Left cardiac atrium (tissue), 4 donors: ENCODE results near the gene GID4. TPM values are rescaled to one million over a fixed set of nuclear protein-coding genes. Genes with fewer than 3 reads are reported as not detected.

Experiments used
- ATAC-seq, 2 donors: fragments of 200-7000 bp; cut with Tn5 transposase; one replicate each; pipeline ENCODE4 v1.9.1; 2020; ENCODE audit warnings: mild to moderate bottlenecking in 2 of 2, moderate library complexity in 2 of 2
- DNase-seq: peaks from one replicate; pipeline ENCODE4 v3.0.0-alpha.2; 2020
- intact Hi-C, 2 donors: fragments of 100-400 bp; cut with DNase I; formaldehyde crosslinking; loops; one replicate each; pipeline versions ENCODE4 v1.14.1 to v1.15.1; 2022 to 2023
- total RNA-seq, 2 donors: library from RNA; stranded (reverse); fragmentation: NEBNext Ultra II Directional; extraction: Animal tissue kit (Norgen Biotek cat#: 25700); gene quantifications; one replicate each; pipeline ENCODE4 v1.2.1, GENCODE V29; 2021
- donor health status: DM: no; HTN: yes; CAD: no.
- donor health status: DM: no; HTN: yes; CAD: no; lungs with severe emphysema.
- donor health status: DM: yes; HTN: yes; CAD: no.
- donor health status: Dilated cardiomyopathy.

Gene GID4
- total RNA-seq, 2 donors from 2014 or later = 14.6 to 15.1 TPM

DNA sequence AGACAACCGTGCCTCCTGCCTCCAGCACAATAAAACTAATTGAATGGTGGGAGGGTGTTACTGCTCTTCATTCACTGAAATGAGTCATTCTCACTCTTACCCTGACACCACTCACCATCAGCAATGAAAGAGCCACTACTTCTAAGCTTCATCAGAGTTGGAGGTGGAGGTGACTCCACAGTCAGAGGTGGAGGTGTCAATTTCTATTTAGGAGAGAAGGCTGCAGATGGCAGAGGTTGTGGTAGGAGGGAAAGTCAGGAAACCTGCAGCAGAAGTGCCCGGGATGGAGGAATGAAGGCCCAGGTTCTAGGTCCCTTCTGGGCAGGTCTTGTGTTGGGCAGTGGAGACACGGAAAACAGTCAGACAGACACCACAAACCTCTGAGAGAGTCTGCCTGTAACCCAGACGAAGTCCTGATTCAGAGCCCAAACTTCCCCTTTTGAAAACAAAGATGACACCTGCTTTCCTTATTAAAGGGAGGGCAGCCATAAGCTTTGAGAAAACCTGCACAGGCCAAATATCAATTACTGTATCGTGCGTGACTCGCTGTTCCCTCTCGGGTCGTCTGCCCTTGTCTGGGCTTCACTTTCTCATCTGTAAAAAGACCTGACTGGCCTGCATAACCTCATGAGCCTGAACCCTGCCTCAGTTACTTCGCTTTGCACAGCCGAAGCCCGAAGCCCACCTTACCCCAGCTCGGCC, 908 bp upstream of the GID4 start:
- intact Hi-C loops = loop anchor here (5.0 to 10.0 kb wide), 5 partner anchors 113 to 361 kb away; no protein-coding TSS in a partner anchor
- DNase-seq (no peak), ATAC-seq (no peak)

DNA sequence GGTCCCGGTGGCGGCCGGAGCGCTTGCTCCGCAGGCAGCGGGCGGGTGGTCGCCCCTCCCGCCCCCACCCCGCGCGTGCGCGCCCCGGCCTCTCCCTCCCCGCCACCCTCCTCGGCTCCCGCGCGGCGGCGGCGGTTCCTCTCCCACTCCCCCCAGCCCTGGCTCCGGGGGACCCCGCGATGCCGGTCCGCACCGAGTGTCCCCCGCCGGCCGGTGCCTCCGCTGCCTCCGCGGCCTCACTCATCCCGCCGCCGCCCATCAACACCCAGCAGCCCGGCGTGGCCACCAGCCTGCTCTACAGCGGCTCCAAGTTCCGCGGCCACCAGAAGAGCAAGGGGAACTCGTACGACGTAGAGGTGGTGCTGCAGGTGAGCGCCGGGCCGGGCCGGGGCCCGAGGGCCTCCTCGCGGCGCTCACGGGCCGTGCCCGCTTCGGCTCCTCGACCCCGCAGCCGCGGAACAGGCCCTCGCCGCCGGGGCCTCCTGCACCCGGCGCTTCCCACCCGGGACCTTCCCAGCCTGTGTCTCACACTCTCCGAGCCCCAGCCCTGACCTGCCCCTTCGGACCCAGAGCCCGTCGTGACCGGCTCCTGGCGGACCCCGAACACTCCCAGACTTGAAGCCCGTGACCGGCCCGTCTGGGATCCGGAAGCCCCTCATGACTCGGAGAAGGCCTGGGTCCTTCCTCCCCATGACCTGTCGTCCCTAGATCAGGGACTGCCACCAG, 490 bp downstream of the GID4 start:
- intact Hi-C loops = loop anchor here (5.0 to 10.0 kb wide), 5 partner anchors 115 to 362 kb away; no protein-coding TSS in a partner anchor
- ATAC-seq (peak; percentile 49 to 67), DNase-seq (peak; percentile 35)

GRCh38 chr17:18040261-18040858, 1.2 kb downstream of the GID4 start:
- intact Hi-C loops = no loop called here
- ATAC-seq = no peak

GRCh38 chr17:18041776-18042175, 2.6 kb downstream of the GID4 start:
- ATAC-seq (no peak), DNase-seq (no peak)
- intact Hi-C loops = no loop called here

More at GRCh38 chr17:18040261-18040858, 1.2 kb downstream of the GID4 start:
- no peak for DNase-seq

GRCh38 chr17:18042983-18043382, 3.8 kb downstream of the GID4 start:
- ATAC-seq = no peak
- intact Hi-C loops = no loop called here

DNA sequence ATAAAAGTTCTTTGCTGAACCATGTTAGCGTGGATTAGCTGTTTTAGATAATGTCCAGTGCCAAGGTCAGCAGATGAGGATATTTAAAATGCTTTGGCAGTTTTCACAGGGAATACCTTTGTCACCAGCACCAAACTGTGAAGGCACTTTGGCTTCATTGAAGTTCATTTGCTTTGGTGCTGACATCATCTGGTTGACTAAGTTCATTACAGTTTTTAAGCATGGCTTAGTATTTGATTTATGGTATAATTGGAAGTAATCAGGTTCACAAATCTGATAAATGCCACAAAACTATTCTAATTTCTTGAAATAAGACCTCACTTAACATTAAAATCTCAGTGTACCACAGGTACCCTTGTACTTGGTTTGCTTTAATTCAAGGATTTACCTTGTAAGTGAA, 4.3 kb downstream of the GID4 start:
- ATAC-seq (no peak), DNase-seq (no peak)
- intact Hi-C loops = no loop called here

More at GRCh38 chr17:18042983-18043382, 3.8 kb downstream of the GID4 start:
- DNase-seq = no peak

- intact Hi-C loops = no loop called here
- DNase-seq = no peak
Observed at GRCh38 chr17:18044609-18045008, 5.4 kb downstream of the GID4 start.

DNA sequence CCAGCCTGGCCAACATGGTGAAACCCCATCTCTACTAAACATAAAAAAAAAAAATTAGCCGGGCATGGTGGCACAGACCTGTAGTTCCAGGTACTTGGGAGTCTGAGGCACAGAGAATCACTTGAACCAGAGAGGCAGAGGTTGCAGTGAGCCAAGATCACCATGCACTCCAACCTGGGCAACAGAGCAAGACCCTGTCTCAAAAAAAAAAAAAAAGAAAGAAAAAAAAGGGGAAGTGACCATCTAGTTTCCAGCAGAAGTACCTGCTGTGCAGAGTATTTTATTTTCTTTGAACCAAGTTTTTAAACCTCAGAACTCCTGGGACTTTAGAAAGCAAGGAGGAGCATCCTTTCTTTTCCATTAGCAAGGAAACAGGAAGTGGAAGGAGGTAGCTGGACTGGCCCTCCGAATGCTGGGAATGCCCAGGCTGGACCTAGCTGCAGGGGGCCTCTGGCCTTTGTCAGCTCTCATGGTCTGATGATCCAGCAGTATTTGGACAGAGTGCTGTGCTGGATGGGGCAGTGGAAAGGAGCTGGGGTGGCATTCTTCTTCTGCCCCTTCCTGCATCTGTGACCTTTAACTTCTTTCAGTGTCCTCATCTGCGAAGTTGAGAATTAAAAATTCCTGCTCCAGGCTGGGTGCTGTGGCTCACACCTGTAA, 6.6 kb downstream of the GID4 start:
- ATAC-seq = no peak
- no peak for DNase-seq
- intact Hi-C loops = no loop called here

More at GRCh38 chr17:18044609-18045008, 5.4 kb downstream of the GID4 start:
- ATAC-seq = no peak

GRCh38 chr17:18055597-18055996, 16.4 kb downstream of the GID4 start:
- intact Hi-C loops = no loop called here
- no peak for DNase-seq
- no peak for ATAC-seq

- no peak for ATAC-seq
- no peak for DNase-seq
- intact Hi-C loops = no loop called here
Observed at GRCh38 chr17:18056214-18056613, 17.0 kb downstream of the GID4 start.

DNA sequence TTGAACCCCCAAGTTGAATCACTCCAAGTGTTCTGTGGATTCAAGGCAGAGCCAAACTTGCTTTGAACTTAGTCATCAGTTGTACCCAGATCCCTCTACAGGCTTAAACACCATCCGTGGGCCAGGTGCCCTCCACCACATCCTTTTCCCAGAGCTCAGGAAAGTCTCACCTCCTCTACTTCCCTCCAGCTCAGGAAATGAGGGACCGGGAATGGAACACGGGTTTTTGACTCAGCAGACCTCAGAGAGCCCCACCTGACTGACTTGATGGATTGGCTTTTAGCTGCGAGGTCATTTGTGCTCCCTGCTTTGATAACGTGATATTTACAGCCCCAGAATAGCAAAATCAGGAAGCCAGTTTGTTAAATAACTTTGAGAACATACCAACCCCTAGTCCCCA, 20.1 kb downstream of the GID4 start:
- DNase-seq (no peak), ATAC-seq (no peak)
- intact Hi-C loops = no loop called here

DNA sequence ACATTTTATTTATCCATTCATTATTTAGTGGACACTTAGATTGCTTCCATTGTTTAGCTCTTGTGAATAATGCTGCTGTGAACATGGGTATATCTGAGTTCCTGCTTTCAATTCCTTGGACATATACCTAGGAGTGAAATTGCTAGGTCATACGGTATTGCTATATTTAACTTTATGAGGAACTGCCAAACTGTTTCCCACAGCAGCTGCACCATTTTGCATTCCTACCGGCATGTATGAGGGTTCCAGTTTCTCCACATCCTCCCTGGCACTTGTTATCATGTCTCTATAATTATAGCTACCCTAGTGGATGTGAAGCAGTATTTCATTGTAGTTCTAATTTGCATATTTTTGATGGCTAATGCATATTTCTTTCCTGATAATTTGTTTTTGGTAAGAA, 24.8 kb downstream of the GID4 start:
- ATAC-seq = no peak
- DNase-seq = no peak
- intact Hi-C loops = no loop called here

DNA sequence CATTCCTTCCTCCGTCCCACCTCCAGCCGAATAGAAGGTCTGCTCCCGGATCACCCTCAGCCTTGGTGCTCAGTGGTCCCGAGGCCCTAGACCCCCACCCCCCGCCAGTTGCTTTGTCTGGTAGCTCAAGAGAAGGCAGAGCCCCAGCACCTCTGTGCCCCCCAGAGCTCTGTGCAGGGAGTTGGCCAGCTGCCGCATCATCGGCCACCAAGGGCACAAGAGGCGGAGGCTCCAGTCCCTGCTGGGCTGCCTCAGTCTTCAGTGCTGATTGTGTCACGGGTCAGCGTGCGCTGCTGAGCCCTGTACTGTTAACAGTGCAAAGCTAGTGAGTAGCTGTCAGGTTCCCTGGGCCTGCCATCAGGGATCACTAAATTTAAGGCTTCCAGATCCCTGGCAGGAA, 26.3 kb downstream of the GID4 start:
- intact Hi-C loops = no loop called here
- DNase-seq (no peak), ATAC-seq (no peak)

DNA sequence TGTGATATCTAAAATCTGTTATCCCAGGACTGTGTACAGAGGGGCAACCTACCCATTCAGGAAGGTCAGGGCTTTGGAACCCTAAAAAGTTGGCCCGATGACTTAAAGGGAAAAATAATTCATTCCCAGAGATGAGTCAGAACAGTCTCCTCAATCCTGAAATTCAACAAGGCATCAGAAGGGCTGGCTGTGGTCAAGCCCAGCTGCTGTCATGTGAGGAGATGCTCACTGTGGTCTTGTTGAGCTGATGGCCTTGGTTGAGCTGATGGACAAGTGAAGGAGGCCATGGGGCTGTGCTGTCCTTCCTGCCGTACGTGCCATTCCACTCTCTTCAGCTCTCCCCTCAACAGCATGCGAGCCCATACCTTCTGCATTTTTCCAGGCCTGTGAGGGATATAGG, 27.7 kb downstream of the GID4 start:
- DNase-seq = no peak
- no peak for ATAC-seq
- intact Hi-C loops = no loop called here

DNA sequence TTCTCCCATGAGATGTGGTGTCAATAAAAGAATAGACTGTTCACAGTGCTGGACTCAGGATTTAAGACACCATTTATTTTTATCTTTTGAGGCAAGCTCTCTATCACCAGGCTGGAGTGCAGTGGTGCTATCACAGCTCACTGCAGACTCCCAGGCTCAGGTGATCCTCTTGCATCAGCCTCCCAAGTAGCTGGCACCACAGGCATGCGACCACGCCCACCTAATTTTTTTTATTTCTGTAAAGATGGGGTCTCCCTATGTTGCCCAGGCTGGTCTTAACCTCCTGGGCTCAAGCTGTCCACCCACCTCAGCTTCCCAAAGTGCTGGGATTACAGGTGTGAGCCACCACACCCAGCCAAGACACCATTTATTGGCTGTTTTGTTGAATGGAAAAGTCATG, 29.9 kb downstream of the GID4 start:
- DNase-seq (no peak), ATAC-seq (no peak)
- intact Hi-C loops = no loop called here

DNA sequence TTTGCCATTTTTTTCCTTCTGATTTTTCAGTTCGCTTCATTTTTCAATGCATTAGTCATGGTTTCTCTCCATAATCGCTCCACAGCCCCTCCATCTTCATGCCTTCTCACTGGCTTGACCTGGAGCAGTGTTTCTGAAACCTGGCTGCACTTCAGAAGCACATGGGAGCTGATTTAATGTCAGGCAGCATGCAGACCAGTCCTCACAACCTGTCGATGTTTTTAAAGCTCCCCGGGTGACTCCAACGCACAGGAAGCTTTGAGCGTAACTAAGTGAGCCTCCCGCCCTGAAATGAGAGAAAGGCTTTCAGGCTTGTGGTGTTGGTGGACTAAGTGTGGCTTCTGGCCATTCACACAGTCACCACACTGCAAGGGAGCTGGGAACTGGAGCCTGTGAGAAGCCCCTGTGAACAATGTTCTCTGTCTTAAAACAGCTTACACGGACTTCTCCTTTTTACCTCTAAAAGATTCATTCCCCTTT, 31.7 kb downstream of the GID4 start:
- intact Hi-C loops = no loop called here
- ATAC-seq (peak in 1 of 2 donors; percentile 52), DNase-seq (no peak)

DNA sequence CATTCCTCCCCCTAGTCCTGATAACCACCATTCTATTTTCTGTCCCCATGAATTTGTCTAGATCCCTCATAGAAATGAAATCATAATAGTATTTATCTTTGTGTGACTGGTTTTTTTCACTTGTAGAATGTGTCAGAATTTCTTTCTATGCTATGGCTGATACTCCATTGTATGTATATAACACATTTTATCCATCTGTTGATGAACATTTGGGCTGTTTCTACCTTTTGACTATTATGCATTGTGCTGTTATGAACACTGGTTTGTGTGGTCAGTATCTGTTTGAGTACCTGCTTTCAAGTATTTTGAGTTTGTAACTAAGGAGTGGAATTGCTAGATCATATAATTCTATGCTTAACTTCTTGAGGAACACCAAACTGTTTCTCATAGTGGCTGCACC, 32.5 kb downstream of the GID4 start:
- DNase-seq (no peak), ATAC-seq (no peak)
- intact Hi-C loops = no loop called here

- intact Hi-C loops = no loop called here
- no peak for DNase-seq
- no peak for ATAC-seq
Observed at GRCh38 chr17:18074566-18075272, 35.5 kb downstream of the GID4 start.

DNA sequence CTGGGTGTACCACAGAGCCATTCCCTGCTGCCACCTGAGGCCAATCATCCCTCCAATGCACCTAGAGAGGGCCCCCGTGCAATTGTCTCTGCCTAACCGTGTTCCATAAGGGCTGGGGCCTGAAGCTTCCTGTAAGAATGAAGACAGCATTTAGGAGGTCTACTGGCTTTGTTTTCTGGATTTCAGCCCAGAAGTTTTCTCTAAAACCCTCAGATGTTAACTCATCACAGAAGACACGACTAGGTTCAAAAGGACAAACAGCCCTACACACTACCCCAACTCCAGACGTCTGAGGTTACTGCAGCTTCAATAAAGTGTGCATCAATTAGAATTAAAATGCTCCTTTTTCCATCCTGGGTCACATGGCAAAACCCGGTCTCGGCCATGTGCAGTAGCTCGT, 37.7 kb downstream of the GID4 start:
- no peak for ATAC-seq
- intact Hi-C loops = no loop called here
- no peak for DNase-seq
